ENCODE data around the gene TCEAL5. TPM values are rescaled to one million over a fixed set of nuclear protein-coding genes. Genes with fewer than 3 reads are reported as not detected.
"Not testable (repeated sequence)": the region's sequence is repeated elsewhere in the genome, so short reads cannot be mapped to it uniquely, and the experiment has no call there.

Gene TCEAL5
- total RNA-seq, 1 experiment from 2014 or later: not detected

DNA sequence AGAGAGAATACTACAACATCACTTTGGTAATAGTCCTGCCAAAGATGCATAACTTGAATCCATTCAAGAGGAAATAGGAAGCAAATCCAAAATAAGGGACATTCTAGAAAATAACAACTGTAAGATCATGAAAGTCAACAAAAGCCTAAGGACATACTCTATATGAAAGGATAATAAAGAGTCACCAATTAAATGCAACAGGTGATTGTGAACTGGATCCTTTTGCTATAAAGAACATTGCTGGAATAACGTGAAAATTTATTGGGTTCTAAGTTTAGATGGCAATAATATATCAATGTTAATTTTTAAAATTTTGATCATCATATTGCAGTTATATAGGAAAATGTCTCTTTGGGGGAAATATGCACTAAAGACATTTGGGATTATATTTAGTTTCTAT is 41.7 kb downstream of the TCEAL5 start:
- no peak for DNase-seq (ENCODE audit: low spot score)

DNA sequence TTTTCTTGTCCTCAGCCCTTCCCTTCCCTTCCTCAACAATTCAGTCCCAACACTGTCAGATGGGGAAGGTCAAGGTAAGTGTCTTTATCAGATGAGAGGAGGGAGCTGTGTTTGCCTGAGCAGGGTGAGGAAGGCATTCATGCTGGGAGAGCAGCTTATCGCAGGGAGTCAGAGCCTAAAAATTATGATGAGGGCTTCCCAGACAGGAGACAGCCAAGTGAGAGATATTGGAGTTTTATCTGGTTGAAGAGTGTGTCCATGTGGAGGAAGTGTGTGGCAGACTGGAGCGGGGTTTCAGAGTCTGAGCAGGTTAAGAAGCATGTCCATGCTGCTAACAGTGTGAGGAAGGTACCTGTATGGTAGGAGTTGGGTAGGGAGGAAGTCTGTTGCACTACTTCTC is 43.3 kb downstream of the TCEAL5 start:
- no peak for DNase-seq (ENCODE audit: low spot score)

DNA sequence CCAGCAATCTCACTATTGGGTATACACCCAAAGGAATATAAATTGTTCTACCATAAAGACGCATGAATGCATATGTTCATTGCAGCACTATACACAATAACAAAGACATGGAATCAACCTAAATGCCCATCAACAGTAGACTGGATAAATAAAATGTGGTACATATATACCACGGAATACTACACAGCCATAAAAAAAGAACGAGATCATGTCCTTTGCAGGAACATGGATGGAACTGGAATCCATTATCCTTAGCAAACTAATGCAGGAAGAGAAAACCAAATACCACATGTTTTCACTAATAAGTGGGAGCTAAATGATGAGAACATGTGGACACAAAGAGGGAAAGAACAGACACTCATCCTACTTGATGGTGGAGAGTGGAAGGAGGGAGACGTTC is 50.6 kb downstream of the TCEAL5 start:
- not testable (repeated sequence) for DNase-seq (ENCODE audit: low spot score)

Other genes starting within 250 kb of the TCEAL5 start
- 22.1 and 35.8 TPM in 2 replicates for gene BEX1, start 212.6 kb downstream of the TCEAL5 start, total RNA-seq (2014; rRNA removed; shearing (Covaris generic))
- 0.38 and 1.6 TPM in 2 replicates for gene NXF3, start 183.6 kb downstream of the TCEAL5 start, total RNA-seq (2014; rRNA removed; shearing (Covaris generic))
- 1.2 TPM in 1 of 2 replicates, not detected in the other for gene BEX4, start 61.6 kb downstream of the TCEAL5 start, total RNA-seq (2014; rRNA removed; shearing (Covaris generic))
- gene TCEAL8, start 21.6 kb downstream of the TCEAL5 start, total RNA-seq (2014; rRNA removed; shearing (Covaris generic)): 60.7 and 64.9 TPM in 2 replicates
- gene BEX2, start 34.2 kb upstream of the TCEAL5 start, total RNA-seq (2014; rRNA removed; shearing (Covaris generic)): 0.76 and 2.6 TPM in 2 replicates
- gene TCEAL7, start 53.5 kb upstream of the TCEAL5 start, total RNA-seq (2014; rRNA removed; shearing (Covaris generic)): 16.6 and 29.0 TPM in 2 replicates
- 166 and 199 TPM in 2 replicates for gene TCEAL9, start 79.8 kb upstream of the TCEAL5 start, total RNA-seq (2014; rRNA removed; shearing (Covaris generic))
- 187 and 228 TPM in 2 replicates for gene BEX3, start 99.8 kb upstream of the TCEAL5 start, total RNA-seq (2014; rRNA removed; shearing (Covaris generic))
- gene RAB40A, start 242.7 kb upstream of the TCEAL5 start, total RNA-seq (2014; rRNA removed; shearing (Covaris generic)): not detected in 2 replicates